CD1c-positive myeloid dendritic cell (primary cell): ENCODE measurements around the gene CTDNEP1.

Source experiments
- DNase-seq: peaks from one replicate; pipeline ENCODE4 v3.0.0-alpha.2; 2016; ENCODE audit errors: extremely low spot score

Gene CTDNEP1

GRCh38 chr17:7228920-7229319 is 22.6 kb downstream of the CTDNEP1 start:
- no peak for DNase-seq

GRCh38 chr17:7226721-7227710 is 24.5 kb downstream of the CTDNEP1 start:
- no peak for DNase-seq

- DNase-seq: no peak
These were observed 25.7 kb downstream of the CTDNEP1 start for GRCh38 chr17:7225711-7226331.

GRCh38 chr17:7224661-7225111 is 26.8 kb downstream of the CTDNEP1 start:
- no peak for DNase-seq

- DNase-seq: no peak
These were observed 27.4 kb downstream of the CTDNEP1 start for GRCh38 chr17:7224110-7224509.

- DNase-seq: no peak
These were observed 28.2 kb downstream of the CTDNEP1 start for GRCh38 chr17:7223375-7223774.

GRCh38 chr17:7222972-7223292 is 28.6 kb downstream of the CTDNEP1 start:
- no peak for DNase-seq

GRCh38 chr17:7222093-7222971 is 29.2 kb downstream of the CTDNEP1 start:
- DNase-seq: no peak

GRCh38 chr17:7221278-7222092 is 30.0 kb downstream of the CTDNEP1 start:
- no peak for DNase-seq

- DNase-seq: peak; percentile 54
These were observed 30.8 kb downstream of the CTDNEP1 start for GRCh38 chr17:7220593-7221277.

GRCh38 chr17:7219812-7220592 is 31.5 kb downstream of the CTDNEP1 start, which contains the start of the genes ACADVL and DLG4:
ACADVL (plus strand) TSS chr17:7219938; CDS start chr17:7219985, 47 bp downstream.
DLG4 (minus strand) TSS chr17:7219836.
- peak; percentile 90 for DNase-seq

GRCh38 chr17:7219229-7219811 is 32.2 kb downstream of the CTDNEP1 start:
- DNase-seq: no peak

- DNase-seq: no peak
These were observed 32.8 kb downstream of the CTDNEP1 start for GRCh38 chr17:7218758-7219157.

- DNase-seq: no peak
These were observed 33.4 kb downstream of the CTDNEP1 start for GRCh38 chr17:7218166-7218565.

GRCh38 chr17:7217113-7217987 is 34.2 kb downstream of the CTDNEP1 start:
- DNase-seq: peak; percentile 50

GRCh38 chr17:7216242-7217112 is 35.1 kb downstream of the CTDNEP1 start:
- DNase-seq: no peak

- no peak for DNase-seq
These were observed 35.8 kb downstream of the CTDNEP1 start for GRCh38 chr17:7215652-7216180.
